SK-MEL-5 (cell line): ENCODE results near the gene SLC30A1. TPM values are rescaled to one million over a fixed set of nuclear protein-coding genes. Genes with fewer than 3 reads are reported as not detected.
A peak's percentile ranks its signal among the peaks of the same experiment; 100 is the strongest.
"Not testable (repeated sequence)": the region's sequence is repeated elsewhere in the genome, so short reads cannot be mapped to it uniquely, and the experiment has no call there.

Experiments used
- DNase-seq: peaks from one replicate; pipeline ENCODE4 v3.0.0-alpha.2; 2016; ENCODE audit warnings: low read depth, low spot score
- in situ Hi-C: cut with HindIII; loops from 2 replicates; pipeline ENCODE4 v1.10.0; 2016; ENCODE audit warnings: low sequenced_read_pairs, high pct_unique_total_duplicates, low pct_unique_long_range_greater_than_20kb
- polyA plus RNA-seq, 2 experiments: library from polyadenylated mRNA; depleted of rRNA; stranded (reverse); fragments of >200 nt; gene quantifications; 2 replicates each; pipeline ENCODE4 v1.2.3, GENCODE V29; 2015
- total RNA-seq: library from RNA; depleted of rRNA; stranded (reverse); fragments of >200 nt; shearing (Covaris generic); gene quantifications from 2 replicates; pipeline ENCODE4 v1.2.3, GENCODE V29; 2014; rRNA removed

The SLC30A1 gene
- 28.2 and 28.8 TPM in 2 replicates for total RNA-seq
- 18.2 and 23.1 TPM in 2 replicates for polyA plus RNA-seq (2015; cell fraction: cytosol; rRNA removed)
- polyA plus RNA-seq (2015; cell fraction: nucleus; rRNA removed): 18.4 and 20.8 TPM in 2 replicates

DNA sequence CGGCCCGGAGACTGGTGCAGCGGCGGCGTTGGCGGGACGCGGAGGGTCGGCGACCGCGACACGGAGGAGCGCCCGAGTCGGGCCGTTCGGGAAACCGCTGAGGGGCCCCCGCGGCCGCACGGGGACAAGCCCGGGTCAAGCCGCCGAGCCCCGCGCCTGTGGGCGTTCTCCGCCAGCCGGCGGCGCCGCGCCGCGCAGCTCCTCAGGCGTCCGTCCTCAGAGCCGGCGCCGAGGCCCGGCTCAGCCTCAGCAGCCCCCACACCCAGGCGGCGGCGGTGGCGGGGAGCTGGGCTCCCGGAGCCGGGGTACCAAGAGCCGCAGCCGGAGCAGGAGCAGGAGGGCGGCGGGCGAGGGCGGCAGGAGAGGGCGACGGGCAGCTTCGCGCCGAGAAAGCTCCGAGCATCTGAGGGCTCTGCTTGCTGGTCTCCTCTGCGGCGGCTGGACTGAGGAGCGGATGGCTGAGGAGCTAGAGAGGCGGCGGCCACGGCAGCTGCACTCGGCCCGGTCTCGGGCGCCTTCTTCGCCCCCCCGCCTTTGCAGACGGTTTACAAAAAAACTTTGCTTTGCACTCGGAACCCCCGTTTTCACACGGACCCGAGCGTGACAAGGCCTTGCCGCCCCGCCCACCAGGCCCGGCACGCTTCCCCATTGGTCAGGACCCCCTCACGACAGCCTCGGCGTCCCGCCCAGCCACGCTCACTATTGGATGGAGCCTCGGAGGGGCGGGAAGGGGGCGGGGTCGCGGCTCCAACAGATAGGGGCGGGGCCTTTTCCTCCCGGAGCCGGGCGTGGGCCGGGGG, at the start of gene SLC30A1:
Gene SLC30A1 (minus strand): TSS at position 522 of the 800 bp plus-strand sequence. CDS start 549 bp downstream, outside the sequence.
- in situ Hi-C loops: no loop called here
- DNase-seq: peak; percentile 96

- no peak for DNase-seq
- in situ Hi-C loops: no loop called here
These were observed 49.5 kb upstream of the SLC30A1 start for GRCh38 chr1:211628417-211628816.

- DNase-seq: no peak
- in situ Hi-C loops: no loop called here
These were observed 48.3 kb upstream of the SLC30A1 start for GRCh38 chr1:211627259-211627658.

DNA sequence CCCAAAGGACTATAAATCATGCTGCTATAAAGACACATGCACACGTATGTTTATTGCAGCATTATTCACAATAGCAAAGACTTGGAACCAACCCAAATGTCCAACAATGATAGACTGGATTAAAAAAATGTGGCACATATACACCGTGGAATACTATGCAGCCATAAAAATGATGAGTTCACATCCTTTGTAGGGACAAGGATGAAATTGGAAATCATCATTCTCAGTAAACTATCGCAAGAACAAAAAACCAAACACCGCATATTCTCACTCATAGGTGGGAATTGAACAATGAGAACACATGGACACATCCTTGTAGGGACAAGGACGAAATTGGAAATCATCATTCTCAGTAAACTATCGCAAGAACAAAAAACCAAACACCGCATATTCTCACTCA, 46.9 kb upstream of the SLC30A1 start:
- in situ Hi-C loops, DNase-seq: not testable (repeated sequence)

DNA sequence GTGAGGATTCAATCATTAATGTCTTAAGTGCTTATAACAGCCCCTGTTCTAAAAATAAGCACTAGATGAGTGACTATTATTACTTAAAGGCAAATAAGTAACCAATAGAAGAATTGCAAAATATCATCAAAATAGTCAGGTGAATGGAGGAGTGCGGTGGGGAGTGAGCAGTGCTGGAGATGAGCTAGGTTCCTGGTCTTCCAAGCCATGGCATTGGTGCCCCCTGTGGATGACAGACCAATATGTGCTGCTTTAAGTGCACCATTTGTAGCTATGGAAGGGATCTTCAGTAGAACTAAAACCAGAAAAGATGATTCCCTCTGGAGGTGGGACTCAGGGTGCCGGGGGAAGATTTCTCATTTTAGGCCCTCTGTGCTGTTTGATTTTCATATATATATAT, 46.1 kb upstream of the SLC30A1 start:
- in situ Hi-C loops: no loop called here
- DNase-seq: peak; percentile 84

GRCh38 chr1:211623515-211623914, 44.6 kb upstream of the SLC30A1 start:
- in situ Hi-C loops: no loop called here

GRCh38 chr1:211621447-211622198, 42.7 kb upstream of the SLC30A1 start:
- DNase-seq: no peak
- in situ Hi-C loops: no loop called here

More at GRCh38 chr1:211623515-211623914, 44.6 kb upstream of the SLC30A1 start:
- DNase-seq: no peak

GRCh38 chr1:211620097-211620496, 41.1 kb upstream of the SLC30A1 start:
- in situ Hi-C loops: no loop called here
- no peak for DNase-seq

- in situ Hi-C loops: no loop called here
- DNase-seq: no peak
These were observed 40.4 kb upstream of the SLC30A1 start for GRCh38 chr1:211619033-211619996.

DNA sequence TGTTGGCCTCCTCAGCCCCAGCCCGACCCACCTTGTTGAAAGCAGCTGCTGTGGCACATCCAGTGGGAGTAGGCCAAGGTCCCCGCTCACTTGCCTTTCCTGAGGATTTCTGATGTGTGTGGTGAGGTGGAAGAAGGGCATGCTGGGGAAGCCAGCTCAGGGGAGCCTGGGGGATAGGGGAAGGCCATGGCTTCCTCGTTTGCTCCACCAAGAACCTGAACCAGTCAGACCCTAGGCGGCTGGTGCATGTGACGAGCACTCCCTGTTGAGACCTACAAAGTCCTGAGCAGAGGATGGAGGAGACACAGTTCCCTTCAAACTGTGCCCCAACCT, 38.0 kb upstream of the SLC30A1 start:
- in situ Hi-C loops: no loop called here

GRCh38 chr1:211616231-211616964, 37.4 kb upstream of the SLC30A1 start:
- in situ Hi-C loops: no loop called here
- no peak for DNase-seq

More for the DNA sequence above, 38.0 kb upstream of the SLC30A1 start:
- DNase-seq: no peak

GRCh38 chr1:211614615-211615014, 35.7 kb upstream of the SLC30A1 start:
- no peak for DNase-seq
- in situ Hi-C loops: no loop called here

- in situ Hi-C loops: no loop called here
- DNase-seq: no peak
These were observed 35.0 kb upstream of the SLC30A1 start for GRCh38 chr1:211613951-211614350.

- DNase-seq: peak; percentile 59
These were observed 34.4 kb upstream of the SLC30A1 start for GRCh38 chr1:211613108-211613947.

GRCh38 chr1:211612786-211613107, 33.8 kb upstream of the SLC30A1 start:
- in situ Hi-C loops: no loop called here
- no peak for DNase-seq

More at GRCh38 chr1:211613108-211613947, 34.4 kb upstream of the SLC30A1 start:
- in situ Hi-C loops: no loop called here

DNA sequence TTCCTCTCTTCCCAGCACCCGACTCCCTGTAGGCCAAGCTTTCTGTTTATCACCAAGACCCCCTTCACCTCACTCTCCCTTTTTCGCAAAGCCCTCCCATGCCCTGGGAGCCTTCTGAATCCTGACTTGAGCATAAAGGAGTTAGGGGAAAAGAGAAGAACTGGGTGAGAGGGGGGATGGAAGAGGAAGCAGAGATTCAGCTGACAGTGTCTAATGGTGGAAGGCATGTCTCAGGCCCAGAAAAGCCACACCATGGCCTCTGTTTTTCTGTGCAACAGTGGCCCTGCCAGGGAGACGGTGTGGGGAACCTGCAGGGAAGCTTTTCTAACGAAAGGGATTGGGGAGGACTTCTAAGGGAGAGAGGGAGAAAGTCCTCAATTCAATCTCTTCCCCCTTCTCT, 32.9 kb upstream of the SLC30A1 start:
- no peak for DNase-seq
- in situ Hi-C loops: no loop called here
